Measurements from ENCODE around the gene HIP1R.

The HIP1R gene

DNA sequence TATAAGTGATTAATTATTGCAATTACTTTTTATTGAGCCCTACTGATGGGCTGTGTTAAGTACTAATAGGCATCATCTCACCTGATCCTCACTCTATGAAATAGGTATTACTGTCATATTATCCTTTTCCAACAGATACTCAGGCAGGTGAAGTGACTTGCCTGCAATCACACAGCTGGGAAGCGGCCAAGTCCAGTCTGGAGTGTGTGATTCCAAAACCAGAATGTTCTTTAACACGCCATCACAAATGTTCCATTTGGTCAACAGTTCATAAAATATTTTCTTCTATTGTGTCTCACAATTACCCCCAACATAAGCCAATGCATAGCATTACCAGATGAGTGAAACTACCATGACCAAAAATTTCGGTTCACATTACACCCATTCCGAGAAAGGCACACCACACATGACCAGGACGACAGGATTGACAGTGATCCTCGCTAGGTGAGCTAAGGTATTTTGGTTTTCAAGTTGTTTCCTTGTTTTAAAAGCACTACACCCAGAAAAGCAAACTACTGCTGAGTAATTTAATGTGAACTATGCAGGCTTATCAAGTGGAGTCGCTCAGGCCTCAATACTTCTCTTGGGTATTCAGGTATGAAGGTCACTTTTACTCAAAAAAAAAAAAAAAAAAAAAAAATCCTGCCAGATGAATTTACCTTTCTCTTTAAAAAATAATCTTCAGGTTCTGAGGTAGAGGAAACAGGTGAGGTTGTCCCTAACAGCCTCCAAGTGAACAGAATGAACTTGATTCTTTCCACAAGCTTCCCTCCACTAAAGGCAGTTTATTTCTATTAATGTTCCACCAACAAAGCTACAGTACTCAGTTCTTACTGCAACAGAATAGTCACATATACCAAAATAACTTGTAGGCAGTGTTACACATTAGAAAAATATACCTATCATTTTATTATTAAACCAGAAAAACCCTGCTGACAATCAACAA, 58.2 kb downstream of the HIP1R start:
- H3K4me1 ChIP-seq = peaks cover 40% of the 10 kb centered on the region
- peak overlapping the region; percentile 87 for H3K4me3 ChIP-seq (ENCODE audit: low read depth, low read length)

GRCh38 chr12:122894193-122895121, 59.2 kb downstream of the HIP1R start:
- no peaks in the 10 kb centered on the region for H3K9me3 ChIP-seq (ENCODE audit: control insufficient read depth, low read length)
- peaks cover 34% of the 10 kb centered on the region for H3K4me1 ChIP-seq
- peak overlapping the region; percentile 99 for H3K4me2 ChIP-seq (ENCODE audit: low read length)
- H3K27ac ChIP-seq = peak overlapping the region; percentile 74
- peak overlapping the region; percentile 21 for H2AFZ ChIP-seq
- H3K9ac ChIP-seq = no peak overlapping the region
- no peaks in the 10 kb centered on the region for H3K36me3 ChIP-seq (ENCODE audit: control insufficient read depth, insufficient read depth, low read length)
- no peak for TF ChIP-seq CTCF (IDR thresholded peaks at IDR 0.05)
- no peaks in the 10 kb centered on the region for H3K27me3 ChIP-seq (ENCODE audit: control insufficient read depth, insufficient read depth, low read length)
- peaks cover 32% of the 10 kb centered on the region for H3K79me2 ChIP-seq
- peak overlapping the region; percentile 87 for H3K4me3 ChIP-seq (ENCODE audit: low read depth, low read length)

More for the DNA sequence above, 58.2 kb downstream of the HIP1R start:
- Histone ChIP-seq H3K4me2 (ENCODE audit: low read length) (peak overlapping the region; percentile 99), H3K27me3 (ENCODE audit: control insufficient read depth, insufficient read depth, low read length) (no peaks in the 10 kb centered on the region), H3K27ac (peak overlapping the region; percentile 74), H3K79me2 (peaks cover 35% of the 10 kb centered on the region), H2AFZ (no peak overlapping the region), H3K9me3 (ENCODE audit: control insufficient read depth, low read length) (no peaks in the 10 kb centered on the region), H3K9ac (no peak overlapping the region), H3K36me3 (ENCODE audit: control insufficient read depth, insufficient read depth, low read length) (no peaks in the 10 kb centered on the region)
- no peak for TF ChIP-seq CTCF (IDR thresholded peaks at IDR 0.05)

- peaks cover 34% of the 10 kb centered on the region for H3K4me1 ChIP-seq
- no peak for TF ChIP-seq CTCF (IDR thresholded peaks at IDR 0.05)
- H3K9ac ChIP-seq = peak overlapping the region; percentile 97
- peaks cover 30% of the 10 kb centered on the region for H3K79me2 ChIP-seq
- no peaks in the 10 kb centered on the region for H3K9me3 ChIP-seq (ENCODE audit: control insufficient read depth, low read length)
- H2AFZ ChIP-seq = peak overlapping the region; percentile 94
- no peaks in the 10 kb centered on the region for H3K27me3 ChIP-seq (ENCODE audit: control insufficient read depth, insufficient read depth, low read length)
- H3K4me3 ChIP-seq (ENCODE audit: low read depth, low read length) = peak overlapping the region; percentile 87
- peak overlapping the region; percentile 99 for H3K4me2 ChIP-seq (ENCODE audit: low read length)
- peak overlapping the region; percentile 74 for H3K27ac ChIP-seq
- H3K36me3 ChIP-seq (ENCODE audit: control insufficient read depth, insufficient read depth, low read length) = no peaks in the 10 kb centered on the region
Measured at GRCh38 chr12:122895320-122895703, 60.1 kb downstream of the HIP1R start.

DNA sequence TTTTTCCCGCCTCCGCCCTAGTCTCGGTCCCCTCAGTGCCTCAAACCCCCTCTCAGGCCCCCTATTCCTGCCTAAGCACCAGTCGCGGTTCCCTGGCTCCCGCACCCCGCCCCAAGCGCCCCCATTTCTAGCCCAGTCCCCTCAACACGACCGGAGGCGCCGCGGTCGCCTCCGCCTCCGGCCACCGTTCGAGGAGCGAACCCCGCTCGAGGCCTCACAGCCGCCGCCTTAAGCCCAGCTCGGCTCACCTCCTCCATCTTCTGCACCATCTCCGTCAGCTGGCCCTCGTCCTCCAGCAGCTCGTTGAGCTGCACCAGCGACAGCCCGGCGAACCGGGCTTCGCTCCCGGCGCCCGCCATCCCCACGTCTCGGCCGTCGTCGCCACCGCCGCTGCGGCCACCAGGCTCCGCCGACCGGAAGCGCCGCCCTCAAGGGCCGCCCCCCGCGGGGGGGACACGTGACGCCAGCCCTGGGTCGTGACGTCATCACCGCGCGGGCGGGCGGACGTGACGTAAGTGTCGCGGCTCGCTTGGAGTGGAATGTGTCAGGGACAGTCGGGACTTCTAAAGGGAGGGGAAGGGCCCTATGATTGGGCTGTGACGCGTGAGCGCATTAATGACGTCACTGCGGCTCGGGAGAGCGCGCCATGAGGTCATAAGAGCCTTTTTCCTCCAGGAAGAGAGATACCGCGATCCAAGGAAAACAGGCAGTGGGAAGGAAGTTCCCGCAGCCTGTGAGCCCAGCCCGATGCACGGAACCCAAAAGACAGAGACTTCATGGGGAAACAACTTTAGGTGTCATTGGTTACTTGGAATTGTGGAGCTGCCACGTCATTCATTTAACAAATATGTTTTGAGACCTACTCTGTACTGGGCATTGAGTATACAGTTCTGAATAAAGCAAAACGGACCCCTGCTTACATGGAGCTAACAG, 60.7 kb downstream of the HIP1R start, which contains the start of gene VPS37B:
Gene VPS37B, minus strand, starts transcription at position 421 of the 933 bp plus-strand sequence. Its CDS starts 62 bp downstream, at position 359.
- no peaks in the 10 kb centered on the region for H3K27me3 ChIP-seq (ENCODE audit: control insufficient read depth, insufficient read depth, low read length)

More for the DNA sequence above, 60.7 kb downstream of the HIP1R start, which contains the start of gene VPS37B:
- peak within 1 kb of the TSS; percentile 74 for H3K27ac ChIP-seq
- peak within 1 kb of the TSS; percentile 99 for H3K4me2 ChIP-seq (ENCODE audit: low read length)
- H2AFZ ChIP-seq = peak within 1 kb of the TSS; percentile 94
- peak within 1 kb of the TSS; percentile 97 for H3K9ac ChIP-seq
- H3K36me3 ChIP-seq (ENCODE audit: control insufficient read depth, insufficient read depth, low read length) = no peaks in the 10 kb centered on the region
- TF ChIP-seq CTCF (IDR thresholded peaks at IDR 0.05) = peak; percentile 7
- peaks cover 25% of the 10 kb centered on the region for H3K79me2 ChIP-seq
- H3K4me3 ChIP-seq (ENCODE audit: low read depth, low read length) = peak within 1 kb of the TSS; percentile 87
- H3K4me1 ChIP-seq = peaks cover 33% of the 10 kb centered on the region
- H3K9me3 ChIP-seq (ENCODE audit: control insufficient read depth, low read length) = no peaks in the 10 kb centered on the region

Measured in parathyroid adenoma (tissue), 2 donors.